Hepatocyte (in vitro differentiated cells): Measurements from ENCODE around the gene CGREF1. TPM values are rescaled to one million over a fixed set of nuclear protein-coding genes. Genes with fewer than 3 reads are reported as not detected.

Experiments
- DNase-seq: peaks from one replicate; pipeline ENCODE4 v3.0.0-alpha.2; 2016; ENCODE audit warnings: low spot score
- H2AFZ ChIP-seq: fragments of 200-600 bp; sonication (generic); 2 replicates; pipeline ENCODE4 v1.6.0; 2016; ENCODE audit warnings: antibody characterized with exemption, mild to moderate bottlenecking
- H3K27ac ChIP-seq: fragments of 200-600 bp; sonication (generic); 2 replicates; pipeline ENCODE4 v1.5.1; 2016; ENCODE audit warnings: mild to moderate bottlenecking
- H3K27me3 ChIP-seq: fragments of 200-600 bp; sonication (generic); 2 replicates; pipeline ENCODE4 v1.6.1; 2016
- H3K36me3 ChIP-seq: fragments of 200-600 bp; sonication (generic); replicated peaks from 2 replicates; pipeline ENCODE4 v1.5.1; 2016; ENCODE audit warnings: low read depth; ENCODE audit not compliant: insufficient read depth
- H3K4me1 ChIP-seq: fragments of 200-600 bp; sonication (generic); 2 replicates; pipeline ENCODE4 v1.5.1; 2016; ENCODE audit warnings: mild to moderate bottlenecking, moderate library complexity; ENCODE audit not compliant: insufficient read depth
- H3K4me2 ChIP-seq: fragments of 200-600 bp; sonication (generic); 2 replicates; pipeline ENCODE4 v1.6.0; 2016
- H3K4me3 ChIP-seq: fragments of 200-600 bp; sonication (generic); 2 replicates; pipeline ENCODE4 v1.5.1; 2016; ENCODE audit warnings: mild to moderate bottlenecking
- H3K79me2 ChIP-seq: fragments of 200-600 bp; sonication (generic); 2 replicates; pipeline ENCODE4 v1.6.0; 2017; ENCODE audit warnings: mild to moderate bottlenecking
- H3K9me2 ChIP-seq: fragments of 200-600 bp; sonication (generic); replicated peaks from 2 replicates; pipeline ENCODE4 v1.6.0; 2017; ENCODE audit warnings: mild to moderate bottlenecking; ENCODE audit not compliant: insufficient read depth
- H3K9me3 ChIP-seq: fragments of 200-600 bp; sonication (generic); 2 replicates; pipeline ENCODE4 v1.5.1; 2016; ENCODE audit warnings: low read depth, mild to moderate bottlenecking
- H4K20me1 ChIP-seq: fragments of 200-600 bp; sonication (generic); 2 replicates; pipeline ENCODE4 v1.6.0; 2016; ENCODE audit warnings: mild to moderate bottlenecking; ENCODE audit not compliant: insufficient read depth, poor library complexity, severe bottlenecking
- CTCF ChIP-seq: fragments of 200-600 bp; sonication (generic); IDR thresholded peaks from 2 replicates; pipeline ENCODE4 v1.5.1; 2016; ENCODE audit warnings: antibody characterized with exemption, mild to moderate bottlenecking; ENCODE audit not compliant: poor library complexity
- EZH2 ChIP-seq: fragments of 200-600 bp; sonication (generic); IDR thresholded peaks from 2 replicates; pipeline ENCODE4 v1.6.1; 2016; ENCODE audit warnings: antibody characterized with exemption, mild to moderate bottlenecking, borderline replicate concordance
- EZH2phosphoT487 ChIP-seq: fragments of 200-600 bp; sonication (generic); IDR thresholded peaks from one replicate; pipeline ENCODE4 v1.6.1; 2018; ENCODE audit warnings: antibody characterized with exemption, mild to moderate bottlenecking, low read depth, moderate library complexity; ENCODE audit not compliant: unreplicated experiment, severe bottlenecking
- WGBS: methylation state at CpG from one replicate; pipeline ENCODE4 v1.1.6; 2016; ENCODE audit warnings: low lambda C conversion rate; ENCODE audit errors: missing lambda C conversion rate; 5-methylcytosine and 5-hydroxymethylcytosine counted together
- polyA plus RNA-seq: library from polyadenylated mRNA; unstranded; fragments of >200 nt; fragmentation: Nextera tagmentation; extraction: Ambion mirVana; gene quantifications from 2 replicates; pipeline ENCODE4 v1.2.1, GENCODE V29; 2016
- total RNA-seq: library from RNA; depleted of rRNA; stranded (reverse); fragments of >200 nt; gene quantifications from 2 replicates; pipeline ENCODE4 v1.2.3, GENCODE V29; 2014

CGREF1 gene
- total and polyA plus RNA-seq, 2 experiments from 2014 or later, result 1.8 to 2.5 TPM

GRCh38 chr2:27087823-27088410, 31.0 kb downstream of the CGREF1 start:
- Histone ChIP-seq H3K27ac (no peak overlapping the region), H3K4me1 (peaks cover 16% of the 10 kb centered on the region), H3K9me2 (no peaks in the 10 kb centered on the region), H4K20me1 (peaks cover under 1% of the 10 kb centered on the region), H3K79me2 (no peaks in the 10 kb centered on the region), H3K9me3 (no peaks in the 10 kb centered on the region), H3K27me3 (no peaks in the 10 kb centered on the region), H2AFZ (no peak overlapping the region), H3K4me2 (peak overlapping the region; percentile 100), H3K36me3 (no peaks in the 10 kb centered on the region), H3K4me3 (no peak overlapping the region)
- no peak for DNase-seq
- WGBS, result 80% methylated on average over 5 of the region's 5 CpGs
- TF ChIP-seq CTCF (no peak), EZH2 (no peak), EZH2phosphoT487 (no peak)

- no peak for TF ChIP-seq EZH2phosphoT487
- no peak for TF ChIP-seq EZH2
- TF ChIP-seq CTCF, result no peak
- no peaks in the 10 kb centered on the region for H3K9me2 ChIP-seq
- peak; percentile 68 for DNase-seq
- H3K36me3 ChIP-seq, result no peaks in the 10 kb centered on the region
- no peaks in the 10 kb centered on the region for H3K27me3 ChIP-seq
- H3K27ac ChIP-seq, result peak within 1 kb of the TSS; percentile 96
- no peaks in the 10 kb centered on the region for H3K9me3 ChIP-seq
- H2AFZ ChIP-seq, result peak within 1 kb of the TSS; percentile 96
- peaks cover 13% of the 10 kb centered on the region for H3K4me1 ChIP-seq
- H3K4me2 ChIP-seq, result peak within 1 kb of the TSS; percentile 100
- H3K4me3 ChIP-seq, result peak within 1 kb of the TSS; percentile 91
- H3K79me2 ChIP-seq, result no peaks in the 10 kb centered on the region
- WGBS, result 12% methylated on average over 35 of the region's 54 CpGs
- peaks cover 3% of the 10 kb centered on the region for H4K20me1 ChIP-seq
These were observed 32.0 kb downstream of the CGREF1 start, which contains the start of gene KHK for GRCh38 chr2:27086724-27087593. TSS of gene KHK (plus strand) at chr2:27086772. CDS start at chr2:27087260, 488 bp downstream.

- WGBS, result 0% methylated on average over 17 of the region's 81 CpGs
- Histone ChIP-seq H3K36me3 (no peaks in the 10 kb centered on the region), H2AFZ (peak overlapping the region; percentile 96)
These were observed 32.7 kb downstream of the CGREF1 start for GRCh38 chr2:27086090-27086723.

More at GRCh38 chr2:27086090-27086723, 32.7 kb downstream of the CGREF1 start:
- peaks cover 18% of the 10 kb centered on the region for H3K4me1 ChIP-seq
- peak overlapping the region; percentile 100 for H3K4me2 ChIP-seq
- H3K9me2 ChIP-seq, result no peaks in the 10 kb centered on the region
- H3K9me3 ChIP-seq, result no peaks in the 10 kb centered on the region
- H3K27ac ChIP-seq, result peak overlapping the region; percentile 96
- peak; percentile 97 for DNase-seq
- H3K4me3 ChIP-seq, result peak overlapping the region; percentile 91
- no peaks in the 10 kb centered on the region for H3K27me3 ChIP-seq
- H3K79me2 ChIP-seq, result peaks cover 3% of the 10 kb centered on the region
- peaks cover 3% of the 10 kb centered on the region for H4K20me1 ChIP-seq
- peak; percentile 85 for TF ChIP-seq CTCF
- TF ChIP-seq EZH2phosphoT487, result no peak
